HepG2 (cell line): ENCODE data around the gene CA6. TPM values are rescaled to one million over a fixed set of nuclear protein-coding genes. Genes with fewer than 3 reads are reported as not detected.

Experiments
- ATAC-seq: fragments of 200-7000 bp; cut with Tn5 transposase; 3 replicates; pipeline ENCODE4 v1.9.1; 2020; ENCODE audit warnings: mild to moderate bottlenecking, moderate library complexity
- BruUV-seq: library from RNA; stranded (reverse); fragments of 400-500 nt; replicated peaks from 2 replicates; lab custom pipeline; 2021; lab: Mats Ljungman, UMichigan
- CTCF ChIA-PET: fragments of 300-600 bp; formaldehyde crosslinking; extraction: SDS; loops from one replicate; lab custom pipeline; 2021; ENCODE audit warnings: low total read pairs, inconsistent platforms, low intra/inter-chr PET ratio; lab: Yijun Ruan, JAX
- POLR2A ChIA-PET: fragments of 350-600 bp; sonication (Branson Sonifier 250); formaldehyde crosslinking; loops from one replicate; lab custom pipeline; 2020; ENCODE audit warnings: antibody characterized with exemption, inconsistent platforms; lab: Yijun Ruan, JAX
- DNase-seq: peaks from one replicate; pipeline ENCODE4 v3.0.0-alpha.2; 2015; ENCODE audit warnings: low spot score
- FAIRE-seq: peaks from 3 replicates; lab custom pipeline; 2011; peaks lifted over from hg19 to GRCh38; lab: Jason Lieb, UNC
- H2AFZ ChIP-seq: one replicate; pipeline ENCODE4 v1.6.1; 2011; ENCODE audit warnings: low read length, inconsistent platforms
- H3K27ac ChIP-seq: fragments of 300-600 bp; 3 replicates; pipeline ENCODE4 v1.8.0; 2011; ENCODE audit warnings: mixed run types, mild to moderate bottlenecking, mixed read lengths, low read length, inconsistent platforms; ENCODE audit not compliant: insufficient read depth; ENCODE audit errors: extremely low read length
- H3K27me3 ChIP-seq, 2 experiments: fragments of 200-600 bp in 1 of 2; 2 replicates in 1 of 2; 3 replicates in 1 of 2; pipeline versions ENCODE4 v1.6.0 to v1.8.0; 2011; ENCODE audit warnings: low read length in 2 of 2, mild to moderate bottlenecking in 2 of 2, moderate library complexity in 2 of 2, inconsistent platforms in 1 of 2; ENCODE audit not compliant: insufficient read depth in 2 of 2, control insufficient read depth in 1 of 2
- H3K36me3 ChIP-seq, 2 experiments: fragments of 200-600 bp in 1 of 2; replicated peaks in 1 of 2; 2 replicates in 1 of 2; 3 replicates in 1 of 2; pipeline versions ENCODE4 v1.5.1 to v1.8.0; 2011; ENCODE audit warnings: low read length in 2 of 2, inconsistent platforms in 1 of 2; ENCODE audit not compliant: insufficient read depth in 2 of 2, control insufficient read depth in 1 of 2
- H3K4me1 ChIP-seq: 2 replicates; pipeline ENCODE4 v1.5.1; 2012; ENCODE audit warnings: low read length, inconsistent platforms; ENCODE audit not compliant: insufficient read depth
- H3K4me2 ChIP-seq: 2 replicates; pipeline ENCODE4 v1.6.0; 2011; ENCODE audit warnings: low read depth, low read length, inconsistent platforms
- H3K4me3 ChIP-seq, 3 experiments: fragments of 200-600 bp in 1 of 3; sonication (generic), shearing (Covaris generic) in 1 of 3; replicated peaks in 1 of 3; 2 replicates each; pipeline ENCODE4 v1.5.1; 2011 to 2016; ENCODE audit warnings: low read length in 3 of 3, inconsistent platforms in 2 of 3, low read depth in 2 of 3, mild to moderate bottlenecking in 2 of 3, control low read depth in 1 of 3, mixed read lengths in 1 of 3; ENCODE audit not compliant: insufficient read depth in 1 of 3
- H3K79me2 ChIP-seq: one replicate; pipeline ENCODE4 v1.6.1; 2011; ENCODE audit warnings: low read length, inconsistent platforms; ENCODE audit not compliant: insufficient read depth
- H3K9ac ChIP-seq: 2 replicates; pipeline ENCODE4 v1.6.0; 2011; ENCODE audit warnings: mild to moderate bottlenecking, low read depth, low read length, inconsistent platforms; ENCODE audit not compliant: insufficient read depth
- H3K9me3 ChIP-seq: 2 replicates; pipeline ENCODE4 v1.5.1; 2012; ENCODE audit warnings: mild to moderate bottlenecking, low read length
- H4K20me1 ChIP-seq: 2 replicates; pipeline ENCODE4 v1.6.0; 2011; ENCODE audit warnings: inconsistent platforms, mild to moderate bottlenecking, low read length, moderate library complexity; ENCODE audit not compliant: insufficient read depth
- FOXO1 ChIP-seq: sonication (generic); formaldehyde crosslinking; IDR thresholded peaks from 2 replicates; pipeline ENCODE4 v1.4.0; 2020; ENCODE audit warnings: missing genetic modification reagents
- GFI1 ChIP-seq: sonication (generic); formaldehyde crosslinking; IDR thresholded peaks from 2 replicates; pipeline ENCODE4 v1.5.0; 2020; ENCODE audit warnings: missing genetic modification reagents, mild to moderate bottlenecking, borderline replicate concordance
- HNF4A ChIP-seq: sonication (generic); formaldehyde crosslinking; IDR thresholded peaks from 2 replicates; pipeline ENCODE4 v1.4.0; 2020; ENCODE audit warnings: missing genetic modification reagents
- MIXL1 ChIP-seq: IDR thresholded peaks from 2 replicates; pipeline ENCODE4 v1.6.1; 2016
- NR2F6 ChIP-seq, 2 experiments: IDR thresholded peaks; 2 replicates each; pipeline ENCODE4 v1.6.1; 2016; ENCODE audit warnings: antibody characterized with exemption in 1 of 2, mild to moderate bottlenecking in 1 of 2
- PITX1 ChIP-seq: sonication (generic); formaldehyde crosslinking; IDR thresholded peaks from 2 replicates; pipeline ENCODE4 v1.5.1; 2020; ENCODE audit warnings: mild to moderate bottlenecking, missing genetic modification reagents
- SIN3A ChIP-seq: IDR thresholded peaks from 2 replicates; pipeline ENCODE4 v1.6.1; 2011; ENCODE audit warnings: low read depth, mild to moderate bottlenecking, control low read depth, low read length, borderline replicate concordance
- TOE1 ChIP-seq: sonication (generic); formaldehyde crosslinking; IDR thresholded peaks from 2 replicates; pipeline ENCODE4 v1.4.0; 2020; ENCODE audit warnings: mild to moderate bottlenecking, missing genetic modification reagents
- ZNF10 ChIP-seq: sonication (generic); formaldehyde crosslinking; IDR thresholded peaks from 2 replicates; pipeline ENCODE4 v1.4.0; 2020; ENCODE audit warnings: mild to moderate bottlenecking, low read depth, missing genetic modification reagents, borderline replicate concordance
- ZNF547 ChIP-seq: sonication (generic); formaldehyde crosslinking; IDR thresholded peaks from 2 replicates; pipeline ENCODE4 v1.5.1; 2020; ENCODE audit warnings: mild to moderate bottlenecking, missing genetic modification reagents
- ZNF557 ChIP-seq: sonication (generic); formaldehyde crosslinking; IDR thresholded peaks from 2 replicates; pipeline ENCODE4 v1.4.0; 2020; ENCODE audit warnings: missing genetic modification reagents
- ZNF768 ChIP-seq: sonication (generic); formaldehyde crosslinking; IDR thresholded peaks from 2 replicates; pipeline ENCODE4 v1.4.0; 2020; ENCODE audit warnings: missing genetic modification reagents
- WGBS: methylation state at CpG from one replicate; pipeline ENCODE4 v1.1.6; 2017; ENCODE audit warnings: low lambda C conversion rate; 5-methylcytosine and 5-hydroxymethylcytosine counted together
- in situ Hi-C: cut with HindIII; loops from 2 replicates; pipeline ENCODE4 v1.10.0; 2017; ENCODE audit warnings: low pct_unique_long_range_greater_than_20kb; ENCODE audit not compliant: extremely low pct_ligation_motif_present
- intact Hi-C: fragments of 100-400 bp; cut with micrococcal nuclease; formaldehyde crosslinking; loops from one replicate; pipeline ENCODE4 v1.10.0; 2022; ENCODE audit not compliant: unreplicated experiment
- polyA plus RNA-seq, 8 experiments: library from polyadenylated mRNA; depleted of rRNA in 3 of 8; stranded (reverse) in 7 of 8; unstranded in 1 of 8; fragments of >200 nt; fragmentation: Illumina TruSeq in 4 of 8; extraction: Trizol in 4 of 8; gene quantifications; 2 replicates each; pipeline versions ENCODE4 v1.2.1 to v1.2.3, GENCODE V29; 2011 to 2016; ENCODE audit warnings: low read depth in 4 of 8, missing spikeins in 1 of 8, mixed read lengths in 1 of 8; ENCODE audit not compliant: insufficient read depth in 1 of 8
- total RNA-seq, 5 experiments: library from RNA; depleted of rRNA; stranded (reverse); fragments of >200 nt; fragmentation: Illumina TruSeq; extraction: Trizol; gene quantifications; 2 replicates each; pipeline ENCODE4 v1.2.3, GENCODE V29; 2016; ENCODE audit warnings: low read depth in 1 of 5
- TF ChIP-seq, protein P1 (sequence below): sonication (generic); formaldehyde crosslinking; IDR thresholded peaks from 2 replicates; pipeline ENCODE4 v1.5.1; 2020; ENCODE audit warnings: missing genetic modification reagents, mild to moderate bottlenecking, borderline replicate concordance
- TF ChIP-seq, protein P2 (sequence below): sonication (generic); formaldehyde crosslinking; IDR thresholded peaks from 2 replicates; pipeline ENCODE4 v1.8.0; 2022; ENCODE audit warnings: low read depth, missing genetic modification reagents

Gene CA6
- total and polyA plus RNA-seq, 2 of the 13 experiments (the other 11 are each of a cell fraction or from before 2014, with no cell fraction given): not detected

DNA sequence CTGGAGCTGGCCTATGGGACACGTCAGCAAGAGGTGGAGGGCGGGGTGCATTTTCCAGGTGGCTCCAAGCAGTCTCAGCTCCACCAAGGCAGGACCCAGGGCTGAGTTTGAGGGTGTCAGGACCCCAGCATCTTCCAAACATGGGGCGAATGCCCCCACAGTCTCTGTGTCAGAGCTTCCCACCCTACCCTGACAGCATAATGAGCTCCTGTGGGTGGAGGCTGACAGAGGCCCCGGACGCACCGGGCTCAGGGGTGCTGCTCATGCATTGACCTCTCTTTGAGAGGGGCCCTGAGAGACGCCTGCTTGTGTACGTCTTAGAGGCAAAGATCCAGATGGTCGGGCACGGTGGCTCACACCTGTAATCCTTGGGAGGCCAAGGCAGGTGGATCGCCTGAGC is 43.4 kb downstream of the CA6 start:
- H3K9ac ChIP-seq: 0 out of 2 replicates have a peak overlapping the region, but pooled peaks have one; percentile 34
- FAIRE-seq: no peak
- H4K20me1 ChIP-seq: no peaks in the 10 kb centered on the region
- H3K36me3 ChIP-seq: no peaks in the 10 kb centered on the region
- H2AFZ ChIP-seq: no peak overlapping the region
- H3K4me1 ChIP-seq: peaks cover 64% of the 10 kb centered on the region
- peak overlapping the region in 1 of 3 experiments; percentile 51; a peak in 1 of 6 replicates for H3K4me3 ChIP-seq
- in situ Hi-C loops: loop anchor here (5.0 kb wide), 1 partner anchor 67 kb away; no protein-coding TSS in a partner anchor
- H3K27me3 ChIP-seq: peaks cover 0 to 4% of the 10 kb centered on the region in 2 experiments; a peak in 1 of 5 replicates
- no peak overlapping the region for H3K27ac ChIP-seq
- BruUV-seq: no TSS peak
- intact Hi-C loops: loop anchor here (2.0 kb wide), 1 partner anchor 130 kb away; no protein-coding TSS in a partner anchor
- CTCF ChIA-PET: no interaction called here
- 0% methylated on average over 1 of the region's 11 CpGs for WGBS
- no peak for DNase-seq
- ATAC-seq: no peak
- no peaks in the 10 kb centered on the region for H3K79me2 ChIP-seq
- peak overlapping the region; percentile 61 for H3K4me2 ChIP-seq
- POLR2A ChIA-PET: interaction anchor here (1.2 kb wide), 1 partner anchor 124 kb away, joined by 3 read pairs; no protein-coding TSS in a partner anchor
- H3K9me3 ChIP-seq: no peaks in the 10 kb centered on the region
- no peak for TF ChIP-seq MIXL1 (CRISPR knock-in tag)
- TF ChIP-seq, protein P1, sequence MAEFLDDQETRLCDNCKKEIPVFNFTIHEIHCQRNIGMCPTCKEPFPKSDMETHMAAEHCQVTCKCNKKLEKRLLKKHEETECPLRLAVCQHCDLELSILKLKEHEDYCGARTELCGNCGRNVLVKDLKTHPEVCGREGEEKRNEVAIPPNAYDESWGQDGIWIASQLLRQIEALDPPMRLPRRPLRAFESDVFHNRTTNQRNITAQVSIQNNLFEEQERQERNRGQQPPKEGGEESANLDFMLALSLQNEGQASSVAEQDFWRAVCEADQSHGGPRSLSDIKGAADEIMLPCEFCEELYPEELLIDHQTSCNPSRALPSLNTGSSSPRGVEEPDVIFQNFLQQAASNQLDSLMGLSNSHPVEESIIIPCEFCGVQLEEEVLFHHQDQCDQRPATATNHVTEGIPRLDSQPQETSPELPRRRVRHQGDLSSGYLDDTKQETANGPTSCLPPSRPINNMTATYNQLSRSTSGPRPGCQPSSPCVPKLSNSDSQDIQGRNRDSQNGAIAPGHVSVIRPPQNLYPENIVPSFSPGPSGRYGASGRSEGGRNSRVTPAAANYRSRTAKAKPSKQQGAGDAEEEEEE (CRISPR knock-in tag): no peak
- TF ChIP-seq SIN3A: no peak
- TF ChIP-seq, all 625 proteins: peak for 0

DNA sequence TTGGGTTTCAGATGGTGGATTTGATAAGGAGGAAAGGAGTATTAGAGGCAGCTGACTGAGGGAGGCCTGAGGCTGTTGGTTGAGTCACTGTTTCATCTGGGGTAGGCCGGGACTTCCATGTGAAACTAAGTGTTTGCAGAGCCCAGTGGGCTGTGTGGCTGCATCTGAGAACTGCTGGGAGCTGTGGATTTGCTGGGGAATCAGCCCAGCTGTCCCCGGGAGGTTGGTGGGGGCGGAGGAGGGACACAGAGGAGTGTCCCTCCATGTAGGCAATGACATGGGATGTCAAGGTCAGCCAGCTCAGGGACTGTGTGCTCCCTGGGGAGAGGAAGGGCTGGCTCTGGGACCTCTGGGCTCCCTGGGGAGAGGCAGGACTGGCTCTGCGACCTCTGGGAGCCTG is 44.2 kb downstream of the CA6 start:
- Histone ChIP-seq H3K27ac (no peak overlapping the region), H4K20me1 (no peaks in the 10 kb centered on the region), H3K4me1 (peaks cover 71% of the 10 kb centered on the region), H3K27me3 (peaks cover 0 to 4% of the 10 kb centered on the region in 2 experiments; a peak in 1 of 5 replicates), H3K9ac (no peak overlapping the region), H3K36me3 (no peaks in the 10 kb centered on the region), H3K4me3 (peak overlapping the region in 1 of 3 experiments; percentile 12; a peak in 1 of 6 replicates), H3K79me2 (no peaks in the 10 kb centered on the region), H3K9me3 (no peaks in the 10 kb centered on the region), H2AFZ (no peak overlapping the region), H3K4me2 (peak overlapping the region; percentile 42)
- 4% methylated on average over 4 of the region's 4 CpGs for WGBS
- no TSS peak for BruUV-seq
- ChIA-PET POLR2A (interaction anchor here (1.2 kb wide), 1 partner anchor 125 kb away, joined by 3 read pairs; no protein-coding TSS in a partner anchor), CTCF (no interaction called here)
- in situ Hi-C loops (loop anchor here (5.0 kb wide), 1 partner anchor 68 kb away; no protein-coding TSS in a partner anchor), intact Hi-C loops (loop anchor here (2.0 kb wide), 1 partner anchor 131 kb away; no protein-coding TSS in a partner anchor)
- ATAC-seq (peak; percentile 58), FAIRE-seq (no peak), DNase-seq (no peak)
- TF ChIP-seq, protein P2, sequence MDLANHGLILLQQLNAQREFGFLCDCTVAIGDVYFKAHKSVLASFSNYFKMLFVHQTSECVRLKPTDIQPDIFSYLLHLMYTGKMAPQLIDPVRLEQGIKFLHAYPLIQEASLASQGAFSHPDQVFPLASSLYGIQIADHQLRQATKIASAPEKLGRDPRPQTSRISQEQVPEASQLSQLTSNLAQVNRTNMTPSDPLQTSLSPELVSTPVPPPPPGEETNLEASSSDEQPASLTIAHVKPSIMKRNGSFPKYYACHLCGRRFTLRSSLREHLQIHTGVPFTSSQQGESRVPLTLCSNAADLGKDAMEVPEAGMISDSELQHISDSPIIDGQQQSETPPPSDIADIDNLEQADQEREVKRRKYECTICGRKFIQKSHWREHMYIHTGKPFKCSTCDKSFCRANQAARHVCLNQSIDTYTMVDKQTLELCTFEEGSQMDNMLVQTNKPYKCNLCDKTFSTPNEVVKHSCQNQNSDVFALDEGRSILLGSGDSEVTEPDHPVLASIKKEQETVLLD (CRISPR knock-in tag): no peak
- no peak for TF ChIP-seq ZNF557 (CRISPR knock-in tag)
- no peak for TF ChIP-seq ZNF547 (CRISPR knock-in tag)
- no peak for TF ChIP-seq GFI1
- no peak for TF ChIP-seq TOE1 (CRISPR knock-in tag)
- TF ChIP-seq PITX1 (CRISPR knock-in tag): no peak
- TF ChIP-seq ZNF768 (CRISPR knock-in tag): peak; percentile 22; the same call in 1 of the 2 replicates
- no peak for TF ChIP-seq NR2F6 (IDR thresholded peaks at IDR 0.05)
- peak; percentile 59; the same call in 1 of the 2 replicates for TF ChIP-seq NR2F6 (CRISPR knock-in tag; IDR thresholded peaks at IDR 0.05)
- no peak for TF ChIP-seq FOXO1
- peak; percentile 59 for TF ChIP-seq HNF4A (CRISPR knock-in tag)
- TF ChIP-seq ZNF10 (CRISPR knock-in tag): no peak
